NK-92 treated with Interleukin-12 subunit alpha and Interleukin-12 subunit beta, amount 100 ng/mL, for 24 hours (cell line): ENCODE measurements around the gene MRPL40.

Experiments used
- DNase-seq: peaks from one replicate; lab custom pipeline; 2025; lab: John Stamatoyannopoulos, UW

The MRPL40 gene

GRCh38 chr22:19432133-19432851 lies at the start of gene MRPL40:
Gene MRPL40 (plus strand): TSS chr22:19432545. CDS start chr22:19432555, 10 bp downstream.
- DNase-seq = peak; percentile 85

DNA sequence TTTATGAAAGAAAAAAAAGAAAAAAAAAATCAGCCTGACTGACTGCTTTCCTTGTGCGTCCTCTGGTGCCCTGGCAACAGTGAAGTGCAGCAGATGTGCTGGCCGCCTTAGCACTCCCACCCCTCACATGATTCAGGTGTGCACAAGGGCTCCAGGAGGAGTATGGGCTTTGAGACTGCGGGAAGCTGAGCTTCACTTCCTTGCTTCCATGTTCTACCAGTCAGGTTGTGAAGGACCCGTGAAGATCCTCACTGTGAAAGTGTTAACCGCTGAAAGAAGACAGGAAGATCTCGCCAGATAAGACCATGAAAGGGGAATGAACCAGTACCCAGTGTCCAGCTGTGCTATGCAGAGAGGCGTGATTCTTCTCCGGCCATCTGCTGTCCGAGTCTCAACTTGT lies 49.1 kb upstream of the MRPL40 start:
- no peak for DNase-seq

- no peak for DNase-seq
These were observed 47.0 kb upstream of the MRPL40 start for GRCh38 chr22:19385221-19385906.

DNA sequence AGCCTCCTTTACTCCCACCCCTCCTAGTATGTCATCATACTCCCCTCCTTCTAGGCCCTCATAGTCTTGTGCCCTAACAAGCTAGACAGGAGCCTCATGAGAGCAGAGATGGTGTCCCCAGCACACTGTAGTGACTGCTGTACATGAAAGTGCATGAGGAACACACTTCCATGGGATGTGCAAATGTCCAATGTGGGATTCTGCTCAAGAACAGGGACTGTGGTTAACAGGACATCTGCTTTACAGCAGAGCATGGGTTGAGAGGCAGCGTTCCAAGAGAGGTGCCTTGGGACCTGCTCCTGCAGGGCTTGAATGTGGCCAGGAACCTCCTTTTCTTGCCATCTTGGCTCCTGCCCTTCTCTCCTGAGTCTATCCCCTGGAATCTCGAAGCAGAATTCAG lies 46.1 kb upstream of the MRPL40 start:
- DNase-seq = no peak

- DNase-seq = no peak
These were observed 45.3 kb upstream of the MRPL40 start for GRCh38 chr22:19387038-19387437.

DNA sequence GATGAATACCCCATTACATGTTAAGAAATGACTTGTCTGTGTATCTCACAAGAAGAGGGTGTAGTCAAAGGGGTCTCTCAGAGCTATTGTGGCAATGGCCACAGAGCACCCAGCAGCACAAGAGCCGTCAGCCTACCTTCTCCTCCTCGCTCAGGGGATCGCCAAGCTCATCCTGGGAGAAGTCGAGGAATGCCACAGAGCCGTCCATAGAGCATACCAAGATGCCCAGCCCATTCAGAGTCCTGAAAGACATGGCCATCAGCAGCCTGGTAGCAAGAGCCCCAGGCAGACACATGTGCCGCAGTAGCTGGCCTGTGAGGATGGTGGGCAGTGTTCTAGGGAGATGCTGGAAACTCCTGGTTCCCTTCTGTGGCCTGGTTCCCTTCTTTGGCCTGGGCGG lies 44.8 kb upstream of the MRPL40 start:
- DNase-seq = no peak

GRCh38 chr22:19393704-19394103 lies 38.6 kb upstream of the MRPL40 start:
- DNase-seq = no peak

GRCh38 chr22:19394274-19395050 lies 37.9 kb upstream of the MRPL40 start:
- no peak for DNase-seq

DNA sequence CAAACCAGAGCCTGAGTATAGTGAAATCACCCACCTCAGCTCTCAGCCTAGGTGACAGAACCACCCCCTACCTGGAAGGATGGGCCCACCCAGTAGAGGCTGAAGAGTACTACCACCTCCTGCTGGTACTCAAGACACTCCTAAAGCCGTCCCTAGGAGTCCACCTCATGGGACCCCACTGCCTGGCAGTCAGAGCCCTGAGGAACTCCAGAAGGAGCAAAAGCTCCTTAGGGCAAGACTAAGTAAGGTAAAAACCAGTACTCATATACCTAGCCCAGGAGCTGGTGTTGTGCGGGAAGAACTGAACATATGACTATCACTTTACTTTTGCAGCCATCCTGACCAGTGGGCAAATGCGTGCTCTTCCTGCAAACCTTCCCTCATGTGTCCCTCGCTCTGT lies 37.1 kb upstream of the MRPL40 start:
- no peak for DNase-seq

DNA sequence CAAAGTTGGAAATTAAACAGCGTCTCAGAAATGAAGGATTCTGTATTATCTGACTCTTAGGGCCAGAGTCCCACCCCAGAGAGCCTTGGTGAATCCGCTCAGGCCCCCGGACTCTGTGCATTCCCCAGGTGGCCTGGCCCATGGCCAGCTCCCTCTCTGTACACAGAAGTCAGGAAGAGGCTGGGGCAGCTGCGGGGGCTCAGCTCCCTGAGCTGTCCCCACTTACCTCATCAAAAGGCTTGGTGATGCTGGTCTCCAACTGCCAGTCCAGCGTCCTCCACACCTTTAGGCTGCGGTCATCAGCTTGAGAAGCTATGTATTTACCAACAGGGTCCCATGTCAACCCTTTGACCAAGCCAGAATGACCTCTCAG lies 35.8 kb upstream of the MRPL40 start:
- DNase-seq = no peak

- DNase-seq = no peak
These were observed 35.2 kb upstream of the MRPL40 start for GRCh38 chr22:19396934-19397733.

DNA sequence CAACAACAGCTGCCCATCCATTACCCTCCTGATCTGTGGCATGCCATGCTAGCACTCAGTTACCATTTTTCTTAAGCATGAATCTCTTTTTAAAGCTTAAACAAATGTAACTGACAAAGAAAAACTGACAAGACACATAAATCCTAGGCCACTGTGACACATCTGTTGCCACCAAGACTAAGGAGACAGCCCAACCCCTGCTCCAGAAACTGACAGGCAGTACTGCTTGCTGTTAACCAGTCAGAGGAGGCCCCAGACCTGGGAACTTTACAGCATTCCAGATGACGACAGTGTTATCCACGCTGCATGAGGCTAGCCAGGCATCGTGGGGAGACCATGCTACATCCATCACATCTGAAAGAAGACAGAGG lies 34.6 kb upstream of the MRPL40 start:
- no peak for DNase-seq

- no peak for DNase-seq
These were observed 34.1 kb upstream of the MRPL40 start for GRCh38 chr22:19398206-19398605.

DNA sequence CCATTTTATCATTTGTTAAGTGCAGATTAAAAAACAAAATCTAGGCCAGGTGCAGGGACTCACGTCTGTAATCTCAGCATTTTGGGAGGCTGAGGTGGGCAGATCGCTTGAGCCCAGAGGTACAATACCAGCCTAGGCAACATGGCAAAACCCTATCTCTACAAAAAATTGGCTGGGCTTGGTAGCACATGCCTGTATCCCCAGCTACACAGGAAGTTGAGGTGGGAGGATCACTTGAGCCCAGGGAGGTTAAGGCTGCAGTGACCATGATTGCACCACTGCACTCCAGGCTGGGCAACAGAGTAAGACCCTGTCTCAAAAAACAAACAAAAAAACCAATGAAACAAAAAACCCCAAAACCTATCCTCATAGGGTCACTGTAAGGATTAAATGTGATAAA lies 33.7 kb upstream of the MRPL40 start:
- no peak for DNase-seq

GRCh38 chr22:19400881-19401280 lies 31.5 kb upstream of the MRPL40 start:
- DNase-seq = no peak

- no peak for DNase-seq
These were observed 30.9 kb upstream of the MRPL40 start for GRCh38 chr22:19401483-19401882.

DNA sequence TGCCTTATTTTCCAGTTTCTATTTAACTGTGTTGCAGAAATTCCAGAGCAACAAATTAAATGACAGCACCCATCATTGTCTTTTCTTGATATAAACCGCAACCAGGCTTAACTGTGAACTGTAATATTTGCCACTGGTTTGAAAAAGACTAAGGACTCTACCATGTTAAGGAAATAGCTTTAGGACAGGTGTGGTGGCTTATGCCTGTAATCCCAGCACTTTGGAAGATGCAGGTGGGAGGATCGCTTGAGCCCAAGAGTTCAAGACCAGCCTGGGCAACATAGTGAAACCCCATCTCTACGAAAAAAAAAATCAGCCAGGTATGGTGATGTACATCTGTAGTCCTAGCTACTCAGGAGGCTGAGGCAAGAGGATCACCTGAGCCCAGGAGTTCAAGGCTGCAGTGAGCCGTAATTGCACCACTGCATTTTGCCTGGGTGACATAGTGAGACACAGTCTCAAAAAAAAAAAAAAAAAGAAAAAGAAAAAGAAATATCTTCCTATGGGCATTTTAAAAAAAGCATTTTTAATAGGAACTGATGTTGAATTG lies 29.6 kb upstream of the MRPL40 start:
- no peak for DNase-seq

DNA sequence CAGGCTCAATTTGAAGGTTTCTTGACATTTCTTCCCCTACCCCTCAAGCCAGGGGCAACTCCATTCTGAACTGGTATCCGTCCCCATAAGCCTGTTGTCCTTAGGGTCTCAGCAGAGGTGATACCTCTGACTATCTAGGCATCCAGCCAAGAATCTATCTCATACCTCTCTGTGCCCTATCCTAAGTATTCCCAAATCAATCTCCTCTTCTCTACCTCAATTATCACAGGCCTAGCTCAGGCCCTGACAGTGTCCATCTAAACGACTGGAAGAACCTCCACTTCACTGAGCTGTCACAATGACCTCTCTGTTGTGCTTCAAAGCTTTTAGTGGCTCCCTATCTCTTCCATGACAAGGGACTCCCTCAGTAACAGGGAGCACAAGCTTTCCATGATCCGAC lies 27.7 kb upstream of the MRPL40 start:
- DNase-seq = no peak

DNA sequence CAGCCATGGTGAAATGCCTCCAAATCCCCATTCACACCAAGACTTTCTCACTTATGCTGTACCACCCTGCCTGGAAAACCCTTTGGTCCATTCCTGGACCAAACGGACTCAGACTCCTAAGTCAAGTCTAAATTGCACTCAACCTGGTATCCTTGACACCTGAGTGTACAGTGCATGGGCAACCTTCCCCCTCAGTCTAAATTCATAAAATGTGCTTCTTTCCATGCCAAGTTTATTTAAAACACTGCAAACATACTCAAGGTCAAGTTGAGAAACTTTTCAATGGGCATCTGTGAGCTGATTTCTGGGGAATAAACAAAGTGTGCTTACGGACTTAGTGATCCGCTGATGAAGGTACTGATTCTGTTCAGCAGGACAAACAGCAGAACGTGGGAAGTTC lies 27.2 kb upstream of the MRPL40 start:
- DNase-seq = no peak

GRCh38 chr22:19405652-19406051 lies 26.7 kb upstream of the MRPL40 start:
- DNase-seq = no peak

DNA sequence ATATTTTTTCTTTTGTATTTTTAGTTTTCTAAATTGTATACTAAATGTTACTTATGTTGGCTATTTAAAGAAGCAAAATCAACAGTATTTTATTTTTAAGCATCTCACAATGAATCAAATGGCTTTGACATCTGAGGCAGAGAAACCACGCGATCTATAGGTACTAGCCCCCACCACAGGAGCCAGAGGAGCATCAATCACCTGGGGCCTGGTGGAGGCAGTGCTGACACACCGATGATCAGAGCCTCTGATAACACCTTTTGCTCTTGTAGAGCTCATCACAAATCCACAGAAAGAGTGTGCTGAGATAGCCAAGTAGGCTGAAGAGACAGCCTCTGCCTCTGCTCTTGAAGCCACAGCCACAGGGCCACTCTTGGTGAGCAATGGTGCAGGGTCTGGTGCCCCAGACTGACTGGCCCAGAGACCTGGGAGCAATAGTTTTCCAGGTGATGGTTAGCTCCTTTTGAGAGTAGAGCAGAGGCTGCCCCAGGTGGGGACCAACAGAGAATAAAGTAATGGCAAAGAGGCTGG lies 26.0 kb upstream of the MRPL40 start:
- no peak for DNase-seq

DNA sequence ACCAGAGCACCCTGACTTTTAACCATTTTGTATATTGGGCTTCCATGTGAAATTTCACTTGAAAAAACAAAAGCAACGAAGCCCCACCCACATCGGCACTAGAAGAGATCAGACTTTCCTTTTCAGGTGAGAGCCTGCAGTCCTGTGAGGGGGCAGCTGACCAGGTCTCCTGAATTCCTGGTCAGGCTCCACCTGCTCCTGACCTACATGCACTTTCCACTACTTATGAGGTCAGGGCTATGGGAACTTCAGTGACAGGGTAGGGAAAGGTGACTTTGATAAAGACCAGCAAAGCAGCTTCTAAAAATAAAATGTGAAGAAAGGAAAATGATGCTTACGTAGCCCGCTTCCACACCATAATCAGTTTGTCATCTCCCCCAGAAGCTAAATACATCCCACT lies 25.5 kb upstream of the MRPL40 start:
- DNase-seq = no peak
